HUDEP-2 (cell line): ENCODE measurements around the gene EVX1.

ENCODE experiments used
- DNase-seq, 76 experiments: peaks; one replicate each; lab custom pipeline; 2025; ENCODE audit not compliant: unreplicated experiment in 76 of 76; lab: John Stamatoyannopoulos, UW

EVX1 gene

DNA sequence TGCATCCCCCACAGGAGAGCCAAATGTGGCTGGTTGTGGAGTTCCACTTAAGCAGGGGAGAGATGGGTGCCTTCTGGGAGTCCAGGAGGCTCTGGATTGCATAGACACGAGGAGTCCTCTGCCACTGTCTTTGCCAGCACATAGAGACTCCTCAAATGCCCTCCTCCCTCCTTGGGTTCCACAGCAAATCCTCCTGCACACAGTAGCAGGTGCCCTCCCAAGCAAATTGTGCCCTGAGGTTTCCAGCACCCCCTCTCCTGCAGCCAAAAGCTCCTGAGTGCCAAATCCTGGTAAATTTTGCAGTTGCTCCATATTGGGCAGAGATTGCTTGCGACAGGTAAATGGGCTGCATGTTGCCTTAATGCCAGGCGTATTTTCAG is 5.8 kb downstream of the EVX1 start:
- no peak for DNase-seq

GRCh38 chr7:27248911-27249723 is 6.5 kb downstream of the EVX1 start:
- DNase-seq = no peak

- no peak for DNase-seq
These were observed 7.3 kb downstream of the EVX1 start for GRCh38 chr7:27249724-27250556.

GRCh38 chr7:27250557-27251070 is 8.0 kb downstream of the EVX1 start:
- no peak for DNase-seq

- no peak for DNase-seq
These were observed 8.6 kb downstream of the EVX1 start for GRCh38 chr7:27251136-27251651.

DNA sequence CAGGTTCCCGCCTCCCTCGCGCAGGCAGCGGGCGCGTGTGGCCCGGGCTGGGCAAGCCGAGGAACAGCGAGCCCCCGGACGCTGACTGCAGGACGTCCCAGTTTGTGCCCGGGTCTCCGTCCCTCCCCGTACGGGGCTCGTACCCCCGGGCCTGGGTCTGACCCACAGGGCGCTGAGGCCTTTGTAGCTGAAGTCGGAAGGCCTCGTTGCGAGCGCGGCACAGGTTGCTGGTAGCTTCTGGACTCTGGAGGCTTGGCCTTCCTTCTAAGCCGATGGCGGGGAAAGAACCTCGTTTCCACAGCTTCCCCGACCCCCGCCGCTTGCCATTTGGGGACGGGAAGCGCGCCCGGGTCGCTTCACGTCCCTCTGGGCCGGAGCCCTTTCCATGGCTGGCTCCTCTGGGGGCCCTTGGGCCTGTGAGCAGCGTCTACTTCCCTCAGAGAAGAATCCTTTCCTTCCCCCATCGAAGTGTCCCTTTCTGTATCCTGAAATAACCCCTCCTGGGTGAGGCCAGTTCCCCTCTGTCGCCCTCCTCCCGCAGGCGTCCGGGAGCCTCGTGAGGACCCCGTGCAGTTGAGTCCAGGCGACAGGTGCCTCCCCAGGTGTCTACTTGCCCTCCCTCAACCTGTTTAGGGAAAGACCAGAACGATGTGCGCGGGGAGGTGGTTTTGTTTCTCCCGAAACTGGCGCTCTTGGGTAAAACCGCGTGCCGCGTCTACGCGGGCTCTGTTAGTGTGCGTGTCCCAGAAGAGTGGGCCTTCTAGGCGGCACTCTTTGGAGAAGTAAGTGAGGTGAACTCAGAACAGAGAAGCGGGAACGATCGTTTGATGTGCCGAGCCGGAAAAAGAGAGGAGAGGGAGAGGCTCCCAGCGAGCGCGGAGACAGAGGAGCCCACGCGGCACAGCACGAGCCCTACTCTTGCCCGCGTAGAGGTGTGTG is 9.3 kb downstream of the EVX1 start:
- no peak for DNase-seq

- DNase-seq = no peak
These were observed 12.0 kb downstream of the EVX1 start for GRCh38 chr7:27254625-27255024.

DNA sequence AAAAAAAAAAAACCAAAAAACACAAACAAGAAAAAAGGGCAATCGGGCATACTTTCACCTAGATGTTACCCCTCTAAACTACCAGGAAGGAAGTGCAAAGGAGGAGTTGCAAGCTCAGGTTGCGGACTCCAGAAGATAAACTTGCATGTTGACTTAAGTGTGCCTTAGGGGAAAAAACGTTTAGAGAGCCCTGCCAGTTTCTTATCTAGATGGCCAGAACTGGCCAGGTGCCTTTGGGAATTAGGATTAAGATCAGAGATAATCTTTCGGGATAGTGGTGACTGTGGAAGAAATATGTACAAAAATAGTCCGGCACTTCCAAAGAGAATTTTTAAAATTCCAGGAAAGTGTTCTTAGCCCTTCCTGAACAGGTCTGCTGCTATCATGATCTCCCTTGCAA is 17.6 kb downstream of the EVX1 start:
- no peak for DNase-seq

GRCh38 chr7:27262121-27262520 is 19.5 kb downstream of the EVX1 start:
- no peak for DNase-seq

GRCh38 chr7:27263781-27264180 is 21.2 kb downstream of the EVX1 start:
- DNase-seq = no peak

DNA sequence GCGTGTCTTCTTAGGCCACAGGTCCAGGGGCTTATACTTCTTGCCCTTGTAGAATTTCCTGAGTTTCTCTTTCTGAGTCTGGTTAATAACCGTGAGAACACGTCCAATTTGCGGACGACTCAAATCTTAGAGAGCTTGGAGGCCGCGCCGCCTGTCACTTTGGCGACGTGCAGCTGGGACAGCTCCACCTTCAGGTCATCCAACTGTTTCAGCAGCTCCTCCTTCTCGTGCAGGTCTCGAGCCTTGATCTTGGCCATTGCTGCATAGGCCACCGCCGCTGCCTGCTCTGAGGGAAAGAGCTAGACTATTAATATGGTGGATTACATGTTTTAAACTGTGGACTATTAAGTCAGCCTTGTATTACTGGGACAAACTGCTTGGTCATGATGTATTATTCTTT is 26.9 kb downstream of the EVX1 start:
- no peak for DNase-seq

- DNase-seq = no peak
These were observed 28.8 kb downstream of the EVX1 start for GRCh38 chr7:27271384-27271783.

GRCh38 chr7:27277628-27278027 is 35.0 kb downstream of the EVX1 start:
- DNase-seq = peak in 1 of 76 experiments; percentile 8

- DNase-seq = no peak
These were observed 41.0 kb downstream of the EVX1 start for GRCh38 chr7:27283558-27283957.

DNA sequence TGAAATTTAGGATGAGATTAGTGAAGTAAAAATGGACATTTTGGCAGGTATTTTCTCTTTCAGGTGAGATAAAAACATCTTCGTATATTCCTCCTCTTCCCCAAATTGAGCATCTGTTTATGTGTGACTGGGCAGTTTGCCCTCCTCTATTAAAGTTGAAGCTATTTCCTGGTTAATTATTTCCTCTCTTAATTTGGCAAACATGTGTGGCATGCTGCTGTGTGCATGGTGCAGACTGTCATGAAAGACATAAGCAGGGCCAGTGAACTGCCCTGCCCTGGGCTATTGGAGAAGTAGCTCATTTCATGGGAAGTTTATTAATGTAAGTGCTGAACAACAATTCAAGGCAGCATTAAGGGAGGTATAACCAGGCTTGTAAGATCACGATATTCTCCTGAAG is 52.6 kb downstream of the EVX1 start:
- no peak for DNase-seq

- no peak for DNase-seq
These were observed 54.8 kb downstream of the EVX1 start for GRCh38 chr7:27297356-27297755.
